NCI-H1930 (cell line): ENCODE measurements around the gene DRC7.
"Not testable (repeated sequence)": the region's sequence is repeated elsewhere in the genome, so short reads cannot be mapped to it uniquely, and the experiment has no call there.

Source experiments
- DNase-seq, 2 experiments: peaks; one replicate each; lab custom pipeline; 2025; lab: John Stamatoyannopoulos, UW

DRC7 gene

DNA sequence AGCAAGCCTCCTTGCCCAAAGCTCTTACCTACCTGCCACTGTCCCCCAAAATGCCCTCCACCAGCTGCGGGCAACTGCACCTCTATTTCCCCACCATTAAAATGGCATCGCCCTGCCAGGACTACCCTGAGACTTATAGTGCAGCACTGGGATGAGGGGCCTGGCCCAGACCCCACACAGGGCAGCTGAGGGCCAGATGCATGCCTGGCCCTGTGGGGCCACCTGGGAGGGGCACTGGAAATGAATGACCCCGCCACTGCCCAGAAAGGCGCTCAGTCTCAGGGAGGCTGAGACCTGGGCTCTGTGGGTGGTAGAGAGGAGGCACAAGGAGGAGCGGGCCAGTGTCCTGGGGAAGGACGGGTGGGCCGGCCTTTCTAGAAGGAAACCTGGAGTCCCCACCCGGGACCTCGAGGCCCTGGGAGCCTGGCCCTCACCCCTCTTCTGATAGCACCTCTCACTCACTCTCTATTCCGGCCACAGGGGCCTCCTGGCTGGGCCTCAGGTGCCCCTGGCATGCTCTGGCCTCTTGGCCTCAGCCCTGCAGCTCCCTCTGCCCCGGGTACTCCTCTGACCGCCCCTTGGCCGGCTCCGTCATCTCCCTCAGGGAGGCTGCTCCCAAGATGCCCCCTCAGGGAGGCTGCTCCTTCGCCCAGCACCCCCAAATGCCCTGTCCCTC lies 67.9 kb downstream of the DRC7 start:
- no peak for DNase-seq

DNA sequence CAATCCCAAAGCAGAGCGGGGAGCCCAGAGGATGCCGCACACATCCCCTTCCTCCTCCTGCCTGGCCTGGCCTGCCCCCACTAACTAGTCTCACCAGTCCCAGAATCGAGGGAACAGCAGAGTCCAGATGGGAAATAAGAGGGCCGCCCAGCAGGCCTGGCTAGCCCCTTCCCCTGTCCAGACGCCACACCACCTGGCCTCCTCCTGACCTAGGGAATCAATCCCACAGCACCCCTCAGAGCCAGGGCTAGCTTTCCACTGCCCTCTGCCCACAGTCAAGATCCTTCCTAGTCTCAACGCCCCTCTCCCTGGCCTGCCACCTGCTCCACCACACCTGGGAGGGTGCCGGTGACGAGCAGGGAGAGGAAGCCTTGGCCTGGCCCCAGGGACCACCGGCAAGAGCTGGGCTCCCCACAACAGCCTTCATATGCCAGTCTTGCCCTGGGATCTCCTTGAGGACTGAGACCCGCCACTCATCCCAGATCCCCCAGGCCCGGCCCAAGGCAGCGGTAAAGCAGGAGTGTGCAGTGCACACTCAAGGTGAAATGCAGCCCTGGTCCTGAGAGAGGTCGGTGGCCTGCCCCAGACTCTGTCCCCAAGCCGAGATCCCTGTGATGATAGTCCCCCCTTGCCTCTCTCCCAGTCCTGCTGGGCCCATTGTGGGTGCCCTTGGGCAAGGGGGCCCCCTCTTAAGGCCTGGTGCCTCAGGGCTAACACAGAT lies 68.8 kb downstream of the DRC7 start:
- no peak for DNase-seq

DNA sequence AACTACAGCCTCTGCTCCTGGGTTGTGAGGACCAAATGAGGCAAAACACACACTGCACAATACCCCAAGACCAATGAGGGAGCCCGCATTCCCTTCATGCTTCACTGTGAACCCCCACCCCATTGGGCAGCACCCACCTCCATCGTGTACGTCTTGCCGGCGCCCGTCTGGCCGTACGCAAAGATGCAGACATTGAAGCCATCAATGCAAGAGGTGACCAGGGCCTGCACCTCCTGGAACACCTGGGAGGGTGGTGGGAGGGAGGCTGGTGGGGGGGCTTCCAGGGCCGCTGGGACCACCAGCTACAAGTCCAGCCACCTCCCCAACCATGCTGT lies 69.4 kb downstream of the DRC7 start:
- DNase-seq, result no peak

DNA sequence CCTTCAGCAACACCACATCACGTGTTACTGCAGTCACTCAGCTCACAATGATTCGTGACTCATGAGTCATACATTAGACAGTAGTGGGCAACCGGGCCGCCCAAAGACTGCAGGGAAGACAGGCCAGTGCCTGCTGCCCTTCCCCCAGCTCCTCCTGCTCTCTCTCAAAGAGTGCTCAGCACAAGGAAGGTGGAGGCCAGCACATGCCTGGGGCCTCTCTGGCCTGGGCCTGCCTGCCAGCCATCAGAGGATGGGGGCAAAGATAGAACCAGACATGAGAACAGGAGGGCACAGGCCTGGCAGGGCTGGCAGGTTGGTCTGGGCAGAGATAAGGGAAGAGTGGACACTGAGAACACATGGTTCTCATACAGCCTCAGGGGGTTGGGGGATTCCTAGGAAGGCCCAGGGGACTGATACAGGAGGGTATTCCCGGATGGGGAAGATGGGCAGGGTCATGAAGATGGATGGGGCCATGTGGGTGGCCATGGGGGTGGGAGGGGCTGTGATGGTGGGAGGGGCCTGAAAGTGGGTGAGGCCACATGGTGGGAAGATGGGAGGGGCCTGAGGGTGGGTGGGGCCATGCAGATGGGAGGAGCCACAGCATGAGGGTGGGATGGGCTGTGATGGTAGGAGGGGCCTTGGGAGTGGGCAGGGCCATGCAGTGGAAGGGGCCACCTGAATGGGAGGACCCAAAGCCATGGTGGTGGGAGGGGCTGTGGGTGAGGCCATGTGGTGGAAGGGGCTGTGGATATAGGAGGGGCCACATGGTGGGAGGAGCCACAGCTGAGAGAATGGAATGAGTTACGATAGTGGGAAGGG lies 69.9 kb downstream of the DRC7 start:
- DNase-seq, result no peak

DNA sequence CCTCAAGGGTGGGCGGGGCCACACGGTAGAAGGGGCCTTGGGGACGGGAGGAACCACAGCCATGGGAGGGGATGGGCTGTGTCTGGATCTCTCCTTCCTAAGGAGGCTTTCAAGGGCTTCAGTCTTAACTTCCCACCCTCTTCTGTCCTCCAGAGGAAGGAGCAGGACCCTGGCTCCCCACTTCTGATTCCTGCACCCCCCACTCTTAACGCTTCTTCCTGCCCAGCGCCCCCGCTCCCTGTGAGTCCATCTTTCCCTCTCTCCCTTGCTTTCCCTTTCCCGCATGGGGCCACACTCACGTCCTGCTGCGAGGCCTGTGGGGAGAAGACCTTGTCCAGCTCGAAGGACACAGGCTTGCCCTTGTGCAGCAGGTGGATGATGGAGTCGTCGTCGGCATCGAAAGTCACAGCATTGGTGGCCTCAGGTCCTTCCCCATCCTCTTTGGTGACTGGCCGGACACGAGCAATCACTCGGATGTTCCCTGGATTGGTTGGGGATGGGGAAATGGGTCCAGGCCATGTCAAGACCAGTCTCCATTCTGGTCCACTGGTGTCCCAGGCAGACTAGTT lies 70.6 kb downstream of the DRC7 start:
- no peak for DNase-seq

DNA sequence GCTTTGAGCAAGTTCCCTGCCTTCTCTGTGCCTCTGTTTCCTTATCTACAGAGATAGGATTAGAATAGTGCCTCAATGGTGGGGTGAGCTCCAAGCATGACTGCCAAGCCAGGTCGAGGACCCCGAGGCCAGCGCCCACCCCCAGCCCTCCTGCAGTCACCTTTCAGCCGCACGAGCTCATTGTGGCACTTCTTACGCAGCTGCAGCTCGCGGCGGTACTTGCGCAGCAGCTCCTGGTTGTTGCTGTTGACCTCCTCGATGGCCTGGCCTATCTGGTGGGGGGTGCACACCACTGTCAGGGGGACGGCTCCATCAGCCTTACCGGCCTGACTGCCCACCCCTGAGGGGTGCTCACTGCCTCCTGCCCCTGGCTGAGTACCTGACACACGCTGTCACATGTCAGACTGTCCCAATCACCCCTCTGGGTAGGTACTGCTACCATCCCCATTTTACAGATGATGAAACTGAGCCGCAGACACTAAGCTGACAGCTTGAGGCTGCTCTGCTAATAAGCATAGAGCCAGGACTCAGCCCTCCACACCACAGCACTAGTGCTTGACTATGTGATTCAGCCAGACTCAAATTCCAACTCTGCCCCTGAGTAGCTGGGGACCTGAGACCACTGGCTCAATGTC lies 72.2 kb downstream of the DRC7 start:
- DNase-seq, result no peak

DNA sequence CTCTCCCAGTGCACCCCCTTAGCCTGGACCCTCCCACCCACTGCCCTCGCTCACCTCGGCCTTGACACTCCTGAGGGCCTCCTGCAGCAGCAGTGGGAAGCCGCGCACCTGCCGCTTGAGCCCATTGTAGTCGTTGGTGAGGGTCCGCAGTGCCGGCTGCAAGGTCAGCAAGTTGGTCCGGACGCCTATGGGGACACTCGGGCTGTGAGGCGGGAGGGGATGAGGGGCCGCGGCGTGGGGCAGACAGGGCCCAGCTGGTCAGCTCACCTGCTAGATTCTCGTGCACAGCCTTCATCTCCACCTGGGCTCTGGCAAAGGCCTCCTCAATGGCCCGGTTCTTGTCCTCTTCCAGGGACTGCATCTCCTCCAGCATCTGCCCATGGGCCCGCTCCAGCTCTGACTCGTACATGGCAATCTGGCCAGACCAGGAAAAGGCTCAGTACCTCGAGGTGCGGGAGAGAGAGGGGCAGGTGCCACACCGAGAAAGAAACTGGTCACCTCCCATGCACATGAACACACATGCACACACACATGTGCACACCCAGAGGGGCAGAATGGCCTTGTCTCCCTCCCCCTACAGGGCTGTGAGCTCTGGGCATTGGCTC lies 75.0 kb downstream of the DRC7 start:
- DNase-seq, result no peak

DNA sequence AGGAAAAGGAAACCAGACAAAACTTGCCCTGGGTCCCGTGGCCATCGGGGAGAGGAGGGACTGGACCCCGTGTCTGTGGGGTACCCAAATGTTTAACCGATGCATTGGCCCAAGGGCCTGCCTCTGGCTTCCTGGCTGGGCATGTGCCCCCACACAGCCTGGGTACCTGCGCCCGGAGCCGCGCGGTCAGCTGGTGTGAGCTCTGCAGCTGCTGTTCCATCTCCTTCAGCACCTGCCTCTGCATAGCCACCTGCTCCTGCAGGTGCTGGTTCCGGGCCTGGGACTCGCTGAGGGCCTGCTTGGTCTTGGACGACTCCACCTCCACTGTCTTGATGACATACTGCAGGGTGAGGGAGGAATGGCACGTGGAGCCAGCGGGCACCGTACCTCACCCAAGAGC lies 75.8 kb downstream of the DRC7 start:
- no peak for DNase-seq

DNA sequence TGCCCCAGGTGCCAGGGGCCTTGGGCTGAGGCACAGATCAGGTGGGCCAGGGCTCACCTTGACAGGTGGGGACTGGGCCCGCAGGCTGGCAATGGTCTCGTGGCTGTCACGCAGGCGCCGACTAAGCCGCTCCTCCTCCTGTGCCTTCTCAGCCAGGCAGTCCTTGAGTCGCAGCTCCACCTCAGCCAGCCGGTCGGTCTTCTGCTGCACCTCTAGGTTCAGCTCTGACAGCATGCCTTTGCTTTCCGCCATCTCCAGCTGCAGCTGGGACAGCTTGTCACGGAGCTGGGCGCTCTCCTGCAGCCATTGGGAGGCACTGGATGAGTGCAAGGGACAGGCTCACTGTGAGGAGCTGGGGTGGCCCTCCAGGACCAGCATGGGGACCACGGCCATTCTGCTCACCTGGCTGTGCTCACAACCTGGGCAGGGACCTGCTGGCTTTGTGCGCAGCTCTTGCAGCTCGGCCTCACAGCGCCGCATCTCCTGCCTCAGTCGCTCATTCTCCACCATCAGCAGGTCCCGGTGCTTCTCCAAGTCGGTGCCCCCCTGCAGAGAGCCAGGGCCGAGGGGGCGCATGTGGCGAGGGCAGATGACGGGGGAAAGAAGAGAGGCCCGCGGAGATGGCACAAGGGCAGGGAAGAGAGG lies 76.7 kb downstream of the DRC7 start:
- DNase-seq, result no peak

DNA sequence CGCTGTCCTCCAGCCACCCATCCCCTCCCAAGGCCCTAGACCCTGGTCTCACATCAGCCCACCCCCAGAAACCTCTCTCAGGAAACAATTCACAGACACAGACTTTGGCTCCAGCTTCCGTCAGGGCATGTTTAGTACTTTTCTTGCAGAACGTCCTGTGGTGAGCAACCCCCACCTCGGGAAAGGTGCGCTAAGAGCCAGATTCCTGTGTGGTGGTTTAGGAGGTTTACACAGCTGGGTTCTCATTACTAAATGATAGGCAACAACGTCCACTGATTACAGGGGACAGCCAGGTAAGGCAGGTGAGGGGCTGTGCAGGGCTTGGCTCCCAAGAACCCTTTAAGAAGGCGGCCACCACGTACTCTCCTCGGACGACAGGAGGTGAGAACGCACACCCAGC lies 78.4 kb downstream of the DRC7 start:
- DNase-seq, result no peak

DNA sequence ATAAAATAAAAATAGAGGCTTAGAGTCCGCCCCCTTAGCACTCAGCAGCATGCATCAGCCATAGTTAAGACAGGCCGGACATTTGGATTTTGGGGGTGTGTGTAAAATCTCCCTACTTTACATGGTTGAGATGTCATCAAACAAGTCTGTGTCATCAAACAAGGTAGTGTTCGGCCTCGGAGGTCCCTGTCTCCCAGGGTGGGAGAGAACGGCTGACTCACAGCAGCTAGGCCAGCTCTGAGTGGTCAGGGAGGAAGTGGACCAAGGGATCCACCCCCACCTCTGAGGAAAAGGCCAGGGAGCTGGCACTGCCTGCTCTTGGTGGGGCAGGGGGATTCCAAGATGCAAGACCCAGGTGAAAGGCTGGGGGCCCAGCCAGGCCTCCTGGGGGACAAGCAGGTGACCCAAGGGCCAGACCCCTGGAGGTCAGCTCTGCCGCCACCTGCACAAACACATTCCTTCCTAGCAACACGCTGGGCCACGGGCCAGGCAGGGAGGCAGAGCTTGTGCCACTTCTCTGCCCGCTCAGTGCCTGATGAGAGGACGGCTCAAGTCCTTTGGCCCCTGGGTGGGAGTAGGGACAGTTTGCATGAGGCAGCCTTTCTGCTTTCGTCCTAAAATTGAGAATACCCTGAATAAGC lies 79.2 kb downstream of the DRC7 start:
- no peak for DNase-seq

DNA sequence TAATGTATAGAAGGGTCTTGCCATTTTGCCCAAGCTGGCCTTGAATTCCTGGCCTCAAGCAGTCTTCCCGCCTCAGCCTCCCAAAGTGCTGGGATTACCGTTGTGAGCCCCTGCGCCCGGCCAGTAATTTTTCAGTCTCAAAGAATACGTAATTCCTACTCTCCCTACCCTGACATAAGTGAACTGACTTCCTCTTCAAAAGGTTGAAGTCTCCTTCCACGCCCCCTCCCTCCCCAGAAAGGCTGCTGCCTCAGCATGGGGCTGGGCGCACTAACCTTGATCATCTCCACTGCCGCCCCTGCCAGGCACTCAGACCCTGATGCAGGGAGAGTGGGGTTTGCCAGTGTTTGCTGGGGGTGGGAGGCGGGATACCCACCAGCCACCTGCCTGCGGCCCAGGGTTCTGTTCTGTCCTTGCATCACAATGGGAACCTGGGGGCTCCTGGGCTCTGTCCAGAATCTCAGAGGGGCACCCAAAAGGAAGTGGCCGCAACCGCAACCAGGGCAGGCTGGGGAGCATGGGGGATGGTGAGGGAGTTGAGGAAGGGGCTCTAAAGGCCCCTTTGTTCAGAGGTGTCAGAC lies 80.2 kb downstream of the DRC7 start:
- no peak for DNase-seq

DNA sequence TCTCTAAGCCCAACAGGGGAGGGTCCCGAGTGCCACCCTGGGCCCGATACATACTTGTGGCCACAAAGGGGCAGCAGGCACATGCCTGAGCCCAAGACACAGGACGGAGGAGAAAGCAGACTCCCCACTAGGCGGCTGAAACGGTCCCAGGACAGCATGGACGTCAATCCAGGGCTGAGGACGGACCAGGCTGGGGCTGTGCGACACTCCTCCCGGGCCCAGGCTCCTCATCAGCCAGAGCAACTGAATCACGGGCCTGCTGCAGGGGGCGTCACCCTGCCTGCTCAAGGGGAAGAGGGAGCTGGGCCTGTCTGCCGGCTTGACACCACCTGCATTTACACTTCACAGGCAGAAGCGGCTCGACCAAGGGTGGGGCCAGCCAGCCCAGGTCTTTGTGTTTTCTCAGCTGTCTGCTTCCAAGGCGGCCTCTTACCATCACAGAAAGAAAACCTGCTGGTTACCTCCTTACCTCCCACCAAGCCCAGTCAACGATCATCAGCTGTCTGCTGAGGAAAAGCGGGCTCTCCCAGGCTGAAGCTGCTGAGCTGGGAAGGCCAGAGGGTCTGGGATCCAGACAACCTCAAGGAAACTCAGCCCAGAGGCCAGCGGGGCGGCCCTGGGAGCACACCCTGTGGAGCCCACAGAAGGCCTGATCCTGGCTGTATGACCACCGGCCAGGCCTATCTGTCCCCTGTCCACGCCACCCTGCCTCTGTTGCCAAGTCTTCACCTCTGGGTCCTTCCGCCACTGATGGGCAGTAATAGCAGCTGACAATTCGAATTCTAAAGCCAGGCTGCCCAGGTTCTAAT lies 81.3 kb downstream of the DRC7 start:
- no peak for DNase-seq

DNA sequence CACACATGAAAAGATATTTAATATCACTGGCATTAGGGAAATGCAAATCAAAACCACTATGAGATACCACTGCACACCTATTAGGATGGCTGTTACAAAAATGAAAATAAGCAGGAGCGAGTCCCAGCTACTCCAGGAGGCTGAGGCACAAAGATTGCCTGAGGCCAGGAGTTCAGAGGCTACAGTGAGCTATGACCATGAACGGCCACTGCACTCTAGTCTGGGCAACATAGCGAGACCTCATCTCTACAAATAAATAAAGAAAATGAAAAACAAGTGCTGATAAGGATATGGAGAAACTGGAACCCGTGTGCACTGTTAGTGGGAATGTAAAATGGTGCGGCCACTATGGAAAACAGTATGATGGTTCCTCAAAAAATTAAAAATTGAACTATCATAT lies 84.1 kb downstream of the DRC7 start:
- DNase-seq, result no peak

DNA sequence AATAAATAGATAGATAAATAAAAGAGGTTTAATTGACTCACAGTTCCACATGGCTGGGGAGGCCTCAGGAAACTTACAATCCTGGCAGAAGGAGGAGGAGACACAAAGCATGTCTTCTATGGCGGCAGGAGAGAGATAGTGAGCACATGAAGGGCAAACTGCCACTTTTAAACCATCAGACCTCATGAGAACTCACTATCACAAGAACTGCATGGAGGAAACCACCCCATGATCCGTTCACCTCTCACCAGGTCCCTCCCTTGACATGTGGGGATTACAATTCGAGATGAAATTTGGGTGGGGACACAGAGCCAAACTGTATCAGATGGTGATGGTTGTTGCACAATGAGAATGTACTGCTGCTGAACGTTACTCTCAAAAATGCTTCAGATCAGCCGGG lies 85.2 kb downstream of the DRC7 start:
- DNase-seq, result not testable (repeated sequence)

DNA sequence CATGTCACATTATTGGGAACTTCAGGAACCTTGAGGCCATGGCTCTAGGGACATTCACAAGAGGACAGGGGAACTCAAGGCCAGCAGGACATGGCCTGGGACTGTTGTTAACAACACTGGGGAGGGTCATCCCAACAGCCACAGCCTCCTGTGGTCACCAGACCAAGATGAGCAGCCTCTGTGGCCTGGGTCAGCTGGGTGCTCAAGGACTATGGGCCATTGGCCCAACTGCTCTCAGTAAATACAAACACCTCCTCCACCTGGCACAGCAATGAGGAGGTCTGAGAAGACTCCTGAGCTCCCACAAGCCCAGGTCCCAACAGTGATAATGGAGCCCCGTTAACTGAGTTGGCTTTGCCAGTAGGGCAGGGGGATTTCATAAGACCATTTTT lies 86.7 kb downstream of the DRC7 start:
- no peak for DNase-seq
